ENCODE data around the gene FTH1. TPM values are rescaled to one million over a fixed set of nuclear protein-coding genes. Genes with fewer than 3 reads are reported as not detected.
"Not testable (repeated sequence)": the region's sequence is repeated elsewhere in the genome, so short reads cannot be mapped to it uniquely, and the experiment has no call there.

FTH1 gene
- total RNA-seq, 1 experiment from 2014 or later: 3,345 TPM

DNA sequence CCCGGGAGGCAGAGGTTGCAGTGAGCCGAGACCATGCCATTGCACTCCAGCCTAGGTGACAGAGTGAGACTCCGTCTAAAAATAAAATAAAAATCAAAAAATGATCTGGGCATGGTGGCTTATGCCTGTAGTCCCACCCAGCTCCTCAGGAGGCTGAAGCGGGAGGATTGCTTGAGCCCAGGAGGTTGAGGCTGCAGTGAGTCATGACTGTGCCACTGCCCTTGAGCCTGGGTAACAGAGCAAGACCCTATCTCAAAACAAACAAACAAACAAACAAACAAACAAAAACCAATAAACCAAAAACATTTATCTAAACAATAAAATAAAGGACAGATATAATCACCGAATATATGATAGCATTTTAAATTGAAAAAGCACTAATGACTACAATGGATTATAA lies 13.8 kb downstream of the FTH1 start:
- ATAC-seq; DNase-seq (ENCODE audit: low read depth, low spot score); intact Hi-C loops (cut with micrococcal nuclease); H3K27me3 ChIP-seq (ENCODE audit: insufficient read depth, low read length); H3K36me3 ChIP-seq (ENCODE audit: control insufficient read depth in 1 of 2, insufficient read depth in 2 of 2, low read length in 2 of 2); H3K9me3 ChIP-seq (ENCODE audit: control insufficient read depth in 1 of 2, insufficient read depth in 1 of 2, low read depth in 1 of 2, low read length in 2 of 2); BruUV-seq (replicated peaks); RAD21 ChIA-PET (ENCODE audit: low non-redundant PET in 1 of 2, low total read pairs in 2 of 2, uncharacterized antibody in 2 of 2, unreplicated experiment in 2 of 2); H3K4me2 ChIP-seq (ENCODE audit: low read length); H3K4me3 ChIP-seq (replicated peaks in 1 of 2; ENCODE audit: low read depth in 1 of 2, low read length in 2 of 2); H4K20me1 ChIP-seq (ENCODE audit: insufficient read depth); H2AFZ ChIP-seq (ENCODE audit: low read depth, low read length, poor library complexity, severe bottlenecking); H3K27ac ChIP-seq (ENCODE audit: low read depth, low read length); H3K79me2 ChIP-seq (ENCODE audit: insufficient read depth, low read length); H3K9ac ChIP-seq (ENCODE audit: low read length); H3K4me1 ChIP-seq (ENCODE audit: control insufficient read depth in 1 of 2, insufficient read depth in 2 of 2, low read length in 2 of 2); H3K9me2 ChIP-seq (ENCODE audit: insufficient read depth): not testable (repeated sequence)
- POLR2A ChIA-PET: interaction anchor here (1.7 kb wide), 1 partner anchor 15 kb away, joined by 7 read pairs; no protein-coding TSS in a partner anchor
- CTCF ChIA-PET: interaction anchor here (2.3 kb wide), 1 partner anchor 156 kb away, joined by 6 read pairs; no protein-coding TSS in a partner anchor

DNA sequence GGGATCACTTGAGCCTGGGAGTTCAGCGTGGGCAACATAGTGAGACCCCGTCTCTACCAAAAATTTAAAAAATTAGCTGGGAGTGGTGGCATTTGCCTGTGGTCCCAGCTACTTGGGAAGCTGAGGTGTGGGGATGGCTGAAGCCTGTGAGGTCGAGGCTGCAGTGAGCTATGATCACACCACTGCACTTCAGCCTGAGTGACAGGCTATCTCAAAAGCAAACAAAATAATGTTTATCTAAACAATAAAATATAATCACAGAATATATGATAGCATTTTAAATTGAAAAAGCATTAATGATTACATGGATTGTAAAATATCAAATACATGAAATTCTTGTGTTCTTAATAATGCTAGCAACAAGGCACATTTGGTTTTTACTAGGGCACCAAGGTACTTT lies 14.6 kb downstream of the FTH1 start:
- no peak for DNase-seq (ENCODE audit: low read depth, low spot score)
- Histone ChIP-seq H3K27ac (ENCODE audit: low read depth, low read length) (no peak overlapping the region), H3K9me3 (ENCODE audit: control insufficient read depth in 1 of 2, insufficient read depth in 1 of 2, low read depth in 1 of 2, low read length in 2 of 2) (no peaks in the 10 kb centered on the region), H3K9ac (ENCODE audit: low read length) (no peak overlapping the region), H3K4me1 (ENCODE audit: control insufficient read depth in 1 of 2, insufficient read depth in 2 of 2, low read length in 2 of 2) (peaks cover 2 to 4% of the 10 kb centered on the region in 2 experiments; a peak in 2 of 4 replicates), H2AFZ (ENCODE audit: low read depth, low read length, poor library complexity, severe bottlenecking) (no peak overlapping the region), H4K20me1 (ENCODE audit: insufficient read depth) (no peaks in the 10 kb centered on the region), H3K27me3 (ENCODE audit: insufficient read depth, low read length) (no peaks in the 10 kb centered on the region), H3K36me3 (ENCODE audit: control insufficient read depth in 1 of 2, insufficient read depth in 2 of 2, low read length in 2 of 2) (no peaks in the 10 kb centered on the region), H3K4me2 (ENCODE audit: low read length) (no peak overlapping the region), H3K79me2 (ENCODE audit: insufficient read depth, low read length) (no peaks in the 10 kb centered on the region), H3K9me2 (ENCODE audit: insufficient read depth) (no peaks in the 10 kb centered on the region), H3K4me3 (replicated peaks in 1 of 2; ENCODE audit: low read depth in 1 of 2, low read length in 2 of 2) (no peak overlapping the region)
- ChIA-PET RAD21 (ENCODE audit: low non-redundant PET in 1 of 2, low total read pairs in 2 of 2, uncharacterized antibody in 2 of 2, unreplicated experiment in 2 of 2) (no interaction called here), CTCF (interaction anchor here (2.3 kb wide), 1 partner anchor 156 kb away, joined by 6 read pairs; no protein-coding TSS in a partner anchor), POLR2A (interaction anchor here (1.3 to 1.7 kb wide), 2 partner anchors 15 to 18 kb away, joined by 3 to 7 read pairs; no protein-coding TSS in a partner anchor)
- intact Hi-C loops (cut with micrococcal nuclease): no loop called here
- BruUV-seq (replicated peaks): no TSS peak
- no peak for ATAC-seq
- no peak for TF ChIP-seq EZH2phosphoT487 (IDR thresholded peaks at IDR 0.05; ENCODE audit: borderline replicate concordance)
- TF ChIP-seq, protein P1, sequence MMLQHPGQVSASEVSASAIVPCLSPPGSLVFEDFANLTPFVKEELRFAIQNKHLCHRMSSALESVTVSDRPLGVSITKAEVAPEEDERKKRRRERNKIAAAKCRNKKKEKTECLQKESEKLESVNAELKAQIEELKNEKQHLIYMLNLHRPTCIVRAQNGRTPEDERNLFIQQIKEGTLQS (IDR thresholded peaks at IDR 0.05): no peak
- no peak for TF ChIP-seq YY1 (IDR thresholded peaks at IDR 0.05; ENCODE audit: extremely low read depth, insufficient replicate concordance, low read depth, low read length)
- no peak for TF ChIP-seq FOSL1 (IDR thresholded peaks at IDR 0.05; ENCODE audit: low read depth)
- no peak for TF ChIP-seq JUND (IDR thresholded peaks at IDR 0.05)
